GM19023 (cell line): ENCODE results near the gene WDHD1.
"Not testable (repeated sequence)": the region's sequence is repeated elsewhere in the genome, so short reads cannot be mapped to it uniquely, and the experiment has no call there.

Experiments used
- ATAC-seq: cut with Tn5 transposase; IDR thresholded peaks from one replicate; pipeline ENCODE4 v1.9.1; 2021; ENCODE audit warnings: mild to moderate bottlenecking, moderate library complexity; ENCODE audit not compliant: unreplicated experiment

The WDHD1 gene

GRCh38 chr14:54967496-54967895, 59.4 kb downstream of the WDHD1 start:
- no peak for ATAC-seq

GRCh38 chr14:54955143-54955542, 71.8 kb downstream of the WDHD1 start:
- ATAC-seq: no peak

GRCh38 chr14:54953609-54954008, 73.3 kb downstream of the WDHD1 start:
- ATAC-seq: not testable (repeated sequence)

- ATAC-seq: not testable (repeated sequence)
These were observed 74.1 kb downstream of the WDHD1 start for GRCh38 chr14:54952803-54953202.

GRCh38 chr14:54947230-54947629, 79.7 kb downstream of the WDHD1 start:
- no peak for ATAC-seq

GRCh38 chr14:54946500-54946899, 80.4 kb downstream of the WDHD1 start:
- ATAC-seq: no peak

- ATAC-seq: no peak
These were observed 82.0 kb downstream of the WDHD1 start for GRCh38 chr14:54944737-54945391.

- no peak for ATAC-seq
These were observed 84.0 kb downstream of the WDHD1 start for GRCh38 chr14:54942913-54943312.

GRCh38 chr14:54936816-54937215, 90.1 kb downstream of the WDHD1 start:
- ATAC-seq: no peak

- ATAC-seq: no peak
These were observed 90.9 kb downstream of the WDHD1 start for GRCh38 chr14:54935958-54936357.

- no peak for ATAC-seq
These were observed 91.8 kb downstream of the WDHD1 start for GRCh38 chr14:54935100-54935499.

GRCh38 chr14:54933006-54933405, 93.9 kb downstream of the WDHD1 start:
- ATAC-seq: no peak

GRCh38 chr14:54931598-54932340, 95.1 kb downstream of the WDHD1 start:
- ATAC-seq: no peak

GRCh38 chr14:54931101-54931500, 95.8 kb downstream of the WDHD1 start:
- ATAC-seq: no peak

- no peak for ATAC-seq
These were observed 97.3 kb downstream of the WDHD1 start for GRCh38 chr14:54929556-54929955.

- ATAC-seq: no peak
These were observed 98.7 kb downstream of the WDHD1 start for GRCh38 chr14:54928216-54928615.

- no peak for ATAC-seq
These were observed 99.3 kb downstream of the WDHD1 start for GRCh38 chr14:54927551-54927950.

GRCh38 chr14:54926570-54926969, 100.3 kb downstream of the WDHD1 start:
- ATAC-seq: not testable (repeated sequence)

GRCh38 chr14:54922598-54922997, 104.3 kb downstream of the WDHD1 start:
- no peak for ATAC-seq

- ATAC-seq: no peak
These were observed 106.8 kb downstream of the WDHD1 start for GRCh38 chr14:54920052-54920451.

GRCh38 chr14:54919330-54919729, 107.6 kb downstream of the WDHD1 start:
- ATAC-seq: no peak

- no peak for ATAC-seq
These were observed 108.5 kb downstream of the WDHD1 start for GRCh38 chr14:54918427-54918826.
